Pancreas (tissue), 10 donors: ENCODE measurements around the gene ANKRD63. TPM values are rescaled to one million over a fixed set of nuclear protein-coding genes. Genes with fewer than 3 reads are reported as not detected.

Experiments
- ATAC-seq, 4 donors: fragments of 200-7000 bp; cut with Tn5 transposase; one replicate each; pipeline versions ENCODE4 v1.8.0 to v1.9.1; 2020; ENCODE audit warnings: mild to moderate bottlenecking in 4 of 4, moderate library complexity in 4 of 4
- DNase-seq, 6 donors: peaks; one replicate each; pipeline ENCODE4 v3.0.0-alpha.2; 2020
- FAIRE-seq: peaks from 2 replicates; lab custom pipeline; 2012; peaks lifted over from hg19 to GRCh38; lab: Jason Lieb, UNC
- H3K27ac ChIP-seq, 4 donors: fragments of 200-600 bp; sonication (generic); 1 replicate in 3 of 4; 2 replicates in 1 of 4; pipeline versions ENCODE4 v1.5.0 to v1.8.0; 2020
- H3K27me3 ChIP-seq, 4 donors: fragments of 200-600 bp; one replicate each; pipeline ENCODE4 v1.8.0; 2021
- H3K36me3 ChIP-seq, 3 donors: fragments of 200-600 bp; sonication (generic) in 1 of 3; one replicate each; pipeline versions ENCODE4 v1.5.0 to v1.8.0; 2020 to 2021
- H3K4me1 ChIP-seq, 3 donors: fragments of 200-600 bp; one replicate each; pipeline ENCODE4 v1.8.0; 2021
- H3K4me3 ChIP-seq, 4 donors: fragments of 200-600 bp; sonication (generic) in 2 of 4; one replicate each; pipeline versions ENCODE4 v1.5.0 to v1.8.0; 2020 to 2021
- H3K9me3 ChIP-seq, 4 donors: fragments of 200-600 bp; one replicate each; pipeline ENCODE4 v1.8.0; 2021
- CTCF ChIP-seq, 4 donors: fragments of 200-600 bp; sonication (generic) in 3 of 4; IDR thresholded peaks; one replicate each; pipeline versions ENCODE4 v1.5.0 to v1.8.0; 2021; ENCODE audit warnings: antibody characterized with exemption in 4 of 4
- WGBS, 2 donors: extraction: QIAGEN DNeasy Blood & Tissue Kit; methylation state at CpG; one replicate each; pipeline ENCODE4 v1.1.7; 2013; 5-methylcytosine and 5-hydroxymethylcytosine counted together
- intact Hi-C, 3 donors: fragments of 100-400 bp; cut with DNase I; formaldehyde crosslinking; loops; one replicate each; pipeline versions ENCODE4 v1.11.1 to v1.14.2; 2022
- polyA plus RNA-seq, 2 donors: library from polyadenylated mRNA; stranded (reverse); fragments of 200-250 nt; gene quantifications; one replicate each; pipeline ENCODE4 v1.2.3, GENCODE V29; 2013
- total RNA-seq, 6 donors: library from RNA; stranded (reverse); fragmentation: NEBNext Ultra II Directional in 4 of 6; extraction: Animal tissue kit (Norgen Biotek cat#: 25700) in 4 of 6; gene quantifications; one replicate each; pipeline versions ENCODE4 v1.2.1 to v1.2.4, GENCODE V29; 2021 to 2023
- donor health status: healthy with polysubstance abuse.
- donor health status: DM: no; HTN: no; CAD: no; lungs with moderate emphysema.
- donor health status: DM: no; HTN: no; CAD: no.
- donor health status: control.
- donor health status: control.
- donor health status: Bipolar disorder and iron deficiency.
- donor health status: DM: yes; HTN: yes; CAD: no.
- donor health status: DM: no; HTN: no; CAD: no.
- donor health status: DM: no; HTN: no; CAD: no.
- donor health status: DM: yes; HTN: yes; CAD: no.

The ANKRD63 gene
- total and polyA plus RNA-seq, 8 donors = not detected

- WGBS, 2 donors = 73 to 80% methylated on average over 5 of the region's 5 CpGs
- ATAC-seq (peak in 2 of 4 donors; percentile 9 to 24), FAIRE-seq (no peak), DNase-seq (peak in 1 of 6 donors; percentile 37)
- Histone ChIP-seq H3K4me3 (no peak overlapping the region), H3K9me3 (no peaks in the 10 kb centered on the region), H3K4me1 (peaks cover under 1 to 20% (median under 1%) of the 10 kb centered on the region in 3 donors), H3K27ac (peak overlapping the region in 2 of 4 donors; percentile 28 to 41), H3K36me3 (no peaks in the 10 kb centered on the region), H3K27me3 (no peaks in the 10 kb centered on the region)
- intact Hi-C loops = no loop called here
- TF ChIP-seq CTCF (IDR thresholded peaks at IDR 0.05) = no peak
Measured at GRCh38 chr15:40330368-40330836, 47.5 kb upstream of the ANKRD63 start.

GRCh38 chr15:40329804-40330203, 46.9 kb upstream of the ANKRD63 start:
- ATAC-seq (no peak), FAIRE-seq (no peak), DNase-seq (no peak)
- intact Hi-C loops = no loop called here
- TF ChIP-seq CTCF (IDR thresholded peaks at IDR 0.05) = no peak
- no peaks in the 10 kb centered on the region for H3K9me3 ChIP-seq
- no peaks in the 10 kb centered on the region for H3K27me3 ChIP-seq
- H3K36me3 ChIP-seq = no peaks in the 10 kb centered on the region
- H3K4me3 ChIP-seq = no peak overlapping the region
- peak overlapping the region in 2 of 4 donors; percentile 28 to 41 for H3K27ac ChIP-seq
- WGBS, 2 donors = 79 to 80% methylated on average over 7 of the region's 7 CpGs
- H3K4me1 ChIP-seq = peaks cover 6 to 21% (median 7%) of the 10 kb centered on the region in 3 donors

- H3K9me3 ChIP-seq = no peaks in the 10 kb centered on the region
- DNase-seq (no peak), FAIRE-seq (no peak), ATAC-seq (no peak)
- H3K36me3 ChIP-seq = no peaks in the 10 kb centered on the region
- 81% methylated on average over 5 of the region's 5 CpGs for WGBS, 2 donors
- H3K27me3 ChIP-seq = no peaks in the 10 kb centered on the region
- peaks cover 9 to 15% (median 9%) of the 10 kb centered on the region in 3 donors for H3K4me1 ChIP-seq
- intact Hi-C loops = no loop called here
- TF ChIP-seq CTCF (IDR thresholded peaks at IDR 0.05) = no peak
- peak overlapping the region in 1 of 4 donors; percentile 3 for H3K27ac ChIP-seq
- no peak overlapping the region for H3K4me3 ChIP-seq
Measured at GRCh38 chr15:40328751-40329150, 45.9 kb upstream of the ANKRD63 start.

- TF ChIP-seq CTCF (IDR thresholded peaks at IDR 0.05) = no peak
- H3K27ac ChIP-seq = peak overlapping the region in 1 of 4 donors; percentile 3
- WGBS, 2 donors = 70 to 83% methylated on average over 3 of the region's 3 CpGs
- peaks cover 9 to 14% (median 9%) of the 10 kb centered on the region in 3 donors for H3K4me1 ChIP-seq
- DNase-seq = no peak
- no peak for ATAC-seq
- intact Hi-C loops = no loop called here
- no peaks in the 10 kb centered on the region for H3K36me3 ChIP-seq
- no peak for FAIRE-seq
- no peak overlapping the region for H3K4me3 ChIP-seq
- H3K27me3 ChIP-seq = no peaks in the 10 kb centered on the region
- H3K9me3 ChIP-seq = no peaks in the 10 kb centered on the region
Measured at GRCh38 chr15:40328176-40328575, 45.3 kb upstream of the ANKRD63 start.

GRCh38 chr15:40327457-40327856, 44.6 kb upstream of the ANKRD63 start:
- no peak for TF ChIP-seq CTCF (IDR thresholded peaks at IDR 0.05)
- peaks cover 9 to 14% (median 12%) of the 10 kb centered on the region in 3 donors for H3K4me1 ChIP-seq

More at GRCh38 chr15:40327457-40327856, 44.6 kb upstream of the ANKRD63 start:
- intact Hi-C loops = no loop called here
- no peaks in the 10 kb centered on the region for H3K36me3 ChIP-seq
- ATAC-seq (no peak), FAIRE-seq (no peak), DNase-seq (no peak)
- 75 to 76% methylated on average over 6 of the region's 6 CpGs for WGBS, 2 donors
- H3K4me3 ChIP-seq = no peak overlapping the region
- H3K9me3 ChIP-seq = no peaks in the 10 kb centered on the region
- H3K27ac ChIP-seq = no peak overlapping the region
- no peaks in the 10 kb centered on the region for H3K27me3 ChIP-seq
